Activated gamma-delta T cell (primary cell): ENCODE data around the gene GP1BB.

Experiments used
- DNase-seq: peaks from one replicate; lab custom pipeline; 2025; lab: John Stamatoyannopoulos, UW

Gene GP1BB

DNA sequence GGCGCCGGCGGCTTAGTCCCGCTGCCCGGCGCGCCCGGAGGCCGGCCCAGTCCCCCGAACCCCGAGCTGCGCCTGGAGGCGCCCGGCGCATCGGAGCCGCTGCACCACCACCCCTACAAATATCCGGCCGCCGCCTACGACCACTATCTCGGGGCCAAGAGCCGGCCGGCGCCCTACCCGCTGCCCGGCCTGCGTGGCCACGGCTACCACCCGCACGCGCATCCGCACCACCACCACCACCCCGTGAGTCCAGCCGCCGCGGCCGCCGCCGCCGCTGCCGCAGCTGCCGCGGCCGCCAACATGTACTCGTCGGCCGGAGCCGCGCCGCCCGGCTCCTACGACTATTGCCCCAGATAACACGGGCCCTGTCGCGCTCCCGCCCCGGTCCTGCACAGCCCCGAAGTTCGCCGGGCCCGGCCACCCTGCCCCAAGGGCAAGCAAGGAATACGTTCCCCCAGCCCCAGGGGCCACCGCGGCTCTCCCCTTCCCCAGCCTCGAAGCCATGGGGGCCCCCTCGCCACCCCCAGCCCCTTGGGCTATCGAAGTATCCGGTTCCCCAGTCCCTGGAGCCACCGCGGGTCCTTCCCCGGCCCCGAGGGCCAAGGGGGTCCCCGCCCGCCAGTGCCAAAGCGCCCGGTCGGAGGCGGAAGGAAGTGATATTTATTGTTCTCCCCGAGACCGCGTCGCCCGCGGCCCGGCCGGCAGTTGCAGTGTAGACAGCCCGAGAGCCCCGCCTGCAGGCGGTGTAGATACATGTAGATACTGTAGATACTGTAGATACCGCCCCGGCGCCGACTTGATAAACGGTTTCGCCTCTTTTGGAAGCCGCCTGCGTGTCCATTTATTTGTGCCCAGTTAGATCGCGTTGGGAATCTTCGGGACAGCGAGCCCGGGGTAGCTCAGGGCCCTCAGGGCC lies 43.4 kb downstream of the GP1BB start:
- DNase-seq = no peak

DNA sequence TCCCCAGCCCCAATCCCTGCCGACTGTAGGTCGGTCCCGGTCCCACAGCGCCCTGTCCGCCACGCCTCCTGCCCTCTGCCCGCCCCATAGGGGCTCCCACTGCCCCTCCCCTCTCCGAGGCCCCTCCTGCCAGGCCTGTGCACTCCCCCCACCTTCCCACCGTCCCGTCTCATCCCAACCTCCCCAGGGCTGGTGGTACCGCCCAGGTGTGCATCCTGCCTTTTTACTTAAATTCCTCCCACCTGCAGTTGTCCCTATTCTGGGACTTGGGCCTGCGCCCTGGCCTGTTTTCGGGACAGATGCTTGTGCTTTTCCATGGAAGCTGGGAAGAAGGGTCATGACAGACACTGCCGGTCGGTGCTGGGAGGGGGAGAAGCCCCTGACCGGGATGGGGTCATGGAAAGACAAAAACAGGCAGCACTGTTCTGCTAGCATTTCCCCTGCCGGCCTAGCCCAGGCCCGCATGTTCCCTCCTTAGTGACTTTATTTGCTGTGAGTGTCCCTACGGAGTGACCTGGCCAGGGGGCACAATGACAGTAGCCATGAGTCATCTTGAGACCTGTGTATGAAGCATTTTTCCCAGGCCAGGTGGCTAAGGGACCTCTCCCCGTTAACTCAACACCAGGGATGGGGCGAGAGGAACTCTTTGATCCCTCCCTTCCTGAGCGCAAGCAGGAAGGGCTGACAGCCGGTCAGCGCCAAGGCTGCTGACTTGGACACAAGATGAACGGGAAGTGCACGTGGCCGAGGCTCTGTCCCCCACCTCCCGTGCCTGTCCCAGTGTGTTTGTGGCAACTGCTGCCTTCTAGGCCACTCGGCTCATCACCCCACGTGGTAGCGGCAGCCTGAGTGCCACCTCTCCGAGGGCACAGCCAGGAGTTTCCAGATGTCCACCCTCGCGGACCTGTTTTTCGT lies 44.3 kb downstream of the GP1BB start:
- DNase-seq = no peak

DNA sequence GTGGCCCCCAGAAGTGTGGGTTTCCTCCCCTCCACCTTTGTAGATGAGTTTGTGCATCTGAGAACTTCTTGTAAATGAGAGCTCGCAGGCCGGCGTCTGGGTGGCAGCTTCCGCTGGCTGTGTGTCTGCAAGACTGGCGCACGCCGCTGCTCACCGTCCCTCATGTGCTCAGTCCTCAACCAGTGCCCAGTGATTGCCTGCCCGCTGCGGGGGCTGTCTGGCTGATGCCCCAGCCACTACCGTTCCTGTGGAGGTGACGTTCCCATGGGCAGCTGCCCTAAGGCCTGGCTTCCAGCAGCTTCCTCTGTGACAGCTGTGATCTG lies 46.0 kb downstream of the GP1BB start:
- DNase-seq = no peak

DNA sequence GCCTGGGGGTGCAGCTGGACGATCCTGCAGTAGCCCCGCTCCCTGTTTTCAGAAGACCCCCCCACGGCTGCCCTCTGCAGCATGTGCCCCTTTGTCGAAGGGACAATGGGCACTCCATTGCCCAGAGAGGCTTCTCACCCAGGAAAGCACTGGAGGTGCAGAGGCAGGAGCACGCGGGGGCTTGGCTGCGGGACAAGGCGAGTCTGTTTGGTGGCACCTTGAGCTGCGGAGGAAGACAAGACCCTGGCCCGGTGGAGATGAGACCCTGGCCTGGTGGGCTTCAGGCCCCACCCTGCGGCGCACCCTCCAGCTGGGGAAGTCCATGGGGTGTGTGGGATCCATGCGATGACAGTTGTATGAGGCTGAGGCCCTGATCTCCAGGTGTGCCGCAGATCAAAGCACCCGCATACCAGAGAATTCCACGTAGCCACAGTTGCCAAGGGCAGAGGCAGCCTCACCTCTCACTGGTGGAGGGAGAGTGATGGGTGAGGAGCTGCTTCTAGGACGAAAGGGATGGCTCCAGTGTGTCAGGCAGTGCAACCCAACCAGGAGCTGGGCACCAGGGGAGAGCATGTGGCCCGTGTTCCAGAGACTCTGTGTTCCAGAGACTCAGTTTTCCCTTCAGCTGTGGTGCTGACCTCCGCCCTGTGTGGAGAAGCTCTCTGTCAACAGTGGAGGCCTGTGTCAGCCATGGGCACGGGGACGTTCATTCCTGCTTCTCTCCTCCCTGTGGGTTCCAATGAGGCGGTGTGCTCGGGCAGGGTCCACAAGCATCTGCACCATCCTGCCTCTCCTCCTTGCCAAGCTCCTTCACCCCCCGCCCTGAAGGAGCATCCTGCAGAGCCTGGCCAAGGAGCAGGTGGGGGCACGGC lies 47.2 kb downstream of the GP1BB start:
- DNase-seq = no peak

DNA sequence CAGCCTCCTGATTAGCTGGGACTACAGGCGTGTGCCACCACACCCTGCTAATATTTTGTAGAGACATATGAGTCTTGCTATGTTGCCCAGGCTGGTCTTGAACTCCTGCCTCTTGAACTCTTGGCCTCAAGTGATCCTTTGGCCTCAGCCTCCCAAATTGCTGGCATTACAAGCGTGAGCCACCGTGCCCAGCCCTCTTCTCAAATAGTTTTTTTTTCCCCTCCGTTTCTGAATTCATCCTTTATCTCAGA lies 49.0 kb downstream of the GP1BB start:
- no peak for DNase-seq

DNA sequence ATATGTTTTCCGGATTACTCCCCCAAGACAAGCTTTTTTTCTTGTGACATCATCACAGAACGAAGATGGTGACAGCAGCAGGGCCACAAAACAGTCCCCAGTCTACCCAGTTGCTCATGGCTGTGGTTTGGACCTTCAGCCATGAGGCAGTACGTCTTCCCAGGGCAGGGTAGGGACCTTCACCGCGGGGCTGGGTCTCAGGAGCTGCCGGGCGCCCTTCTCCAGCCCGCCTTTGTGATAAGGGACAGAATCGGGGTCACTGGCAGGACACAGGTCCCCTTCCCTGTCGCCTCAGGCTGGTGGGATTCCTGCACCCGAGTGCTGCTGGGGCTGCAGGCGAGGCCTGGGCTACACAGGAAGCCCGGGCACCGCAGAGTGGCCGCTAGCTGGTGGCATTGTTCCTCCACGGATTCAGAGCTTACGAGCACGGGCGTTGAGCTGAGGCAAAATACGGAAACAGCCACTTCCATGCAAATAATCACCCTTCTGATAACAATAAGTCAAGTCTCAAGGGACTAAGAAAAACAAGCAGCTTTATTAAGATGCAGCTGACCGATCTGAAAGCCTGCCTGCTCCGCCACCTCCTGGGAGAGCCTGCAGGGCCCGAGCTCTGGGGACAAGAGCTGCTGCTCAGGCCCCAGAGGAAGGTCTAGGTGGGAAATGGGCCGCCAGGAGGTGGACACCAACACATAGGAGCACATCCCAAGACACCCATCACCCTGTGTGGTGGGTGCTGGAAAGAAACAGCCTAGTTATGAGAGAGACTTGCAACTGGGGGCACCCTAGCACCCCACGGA lies 49.5 kb downstream of the GP1BB start:
- DNase-seq = no peak

DNA sequence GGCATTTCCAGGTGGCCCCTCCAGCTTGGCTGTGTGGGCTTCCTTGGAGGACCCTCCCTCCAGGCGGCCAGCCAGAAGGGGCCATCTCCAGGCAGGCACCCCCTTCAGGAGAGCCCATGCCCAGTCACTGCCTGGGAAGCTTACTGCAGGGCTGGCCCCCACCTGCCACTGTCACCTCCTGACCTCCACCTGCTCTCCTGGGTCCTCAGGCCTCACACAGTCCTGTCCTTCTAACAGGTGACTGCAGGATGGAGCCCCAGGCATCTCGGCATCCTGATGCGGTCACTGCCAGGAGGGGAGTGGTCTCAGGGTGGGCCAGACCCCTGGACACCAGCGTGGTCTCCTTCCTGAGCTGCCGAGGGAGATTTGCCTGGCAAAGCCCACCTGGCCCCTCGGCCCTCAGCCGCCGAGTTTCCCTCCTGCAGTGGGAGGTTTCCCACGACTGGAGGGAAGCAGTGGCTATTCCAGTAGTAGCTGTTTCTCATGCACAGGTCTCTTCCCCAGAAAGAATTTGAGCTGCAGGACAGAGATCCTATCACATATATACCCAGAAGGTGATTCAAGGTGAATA lies 50.2 kb downstream of the GP1BB start:
- no peak for DNase-seq
